ENCODE results near the gene MYO5A.

The MYO5A gene

GRCh38 chr15:52414936-52415335, 113.7 kb downstream of the MYO5A start:
- no peak for DNase-seq

- no peak for DNase-seq
Measured at GRCh38 chr15:52408823-52409222, 119.9 kb downstream of the MYO5A start.

- DNase-seq, result no peak
Measured at GRCh38 chr15:52407374-52407773, 121.3 kb downstream of the MYO5A start.

- no peak for DNase-seq
Measured at GRCh38 chr15:52406601-52407000, 122.1 kb downstream of the MYO5A start.

- no peak for DNase-seq
Measured at GRCh38 chr15:52405856-52406255, 122.8 kb downstream of the MYO5A start.

- no peak for DNase-seq
Measured at GRCh38 chr15:52397118-52397517, 131.6 kb downstream of the MYO5A start.

- no peak for DNase-seq
Measured at GRCh38 chr15:52394118-52394517, 134.6 kb downstream of the MYO5A start.

- no peak for DNase-seq
Measured at GRCh38 chr15:52392008-52392687, 136.5 kb downstream of the MYO5A start.

GRCh38 chr15:52391069-52391468, 137.6 kb downstream of the MYO5A start:
- no peak for DNase-seq

- no peak for DNase-seq
Measured at GRCh38 chr15:52385670-52386069, 143.0 kb downstream of the MYO5A start.

- no peak for DNase-seq
Measured at GRCh38 chr15:52383100-52383588, 145.5 kb downstream of the MYO5A start.

GRCh38 chr15:52382647-52383046, 146.0 kb downstream of the MYO5A start:
- no peak for DNase-seq

GRCh38 chr15:52379395-52380106, 149.1 kb downstream of the MYO5A start:
- DNase-seq, result no peak

GRCh38 chr15:52378746-52379394, 149.8 kb downstream of the MYO5A start:
- no peak for DNase-seq

- no peak for DNase-seq
Measured at GRCh38 chr15:52370010-52370409, 158.7 kb downstream of the MYO5A start.

- DNase-seq, result no peak
Measured at GRCh38 chr15:52369455-52369854, 159.2 kb downstream of the MYO5A start.

GRCh38 chr15:52369030-52369429, 159.7 kb downstream of the MYO5A start:
- no peak for DNase-seq

GRCh38 chr15:52368402-52368801, 160.3 kb downstream of the MYO5A start:
- no peak for DNase-seq

- DNase-seq, result no peak
Measured at GRCh38 chr15:52362497-52362896, 166.2 kb downstream of the MYO5A start.

GRCh38 chr15:52361975-52362494, 166.6 kb downstream of the MYO5A start:
- no peak for DNase-seq

GRCh38 chr15:52361494-52361893, 167.2 kb downstream of the MYO5A start:
- no peak for DNase-seq

GRCh38 chr15:52360229-52361203, 168.2 kb downstream of the MYO5A start:
- DNase-seq, result no peak
